ENCODE measurements around the gene PTBP3.

Gene PTBP3

GRCh38 chr9:112233769-112234168, 99.7 kb downstream of the PTBP3 start:
- peaks cover 3 to 13% of the 10 kb centered on the region in 2 donors for H3K36me3 ChIP-seq (ENCODE audit: control insufficient read depth in 2 of 2, insufficient read depth in 2 of 2, low read length in 2 of 2)
- H3K9me3 ChIP-seq (ENCODE audit: control insufficient read depth in 2 of 2, low read length in 2 of 2) = no peaks in the 10 kb centered on the region
- no peak overlapping the region for H3K4me3 ChIP-seq (ENCODE audit: low read length in 2 of 2)
- peaks cover 3 to 8% of the 10 kb centered on the region in 2 donors for H3K4me1 ChIP-seq (ENCODE audit: control insufficient read depth in 2 of 2, insufficient read depth in 2 of 2, low read length in 2 of 2)
- H3K27ac ChIP-seq (ENCODE audit: low read depth in 2 of 2, low read length in 2 of 2) = no peak overlapping the region
- no peak overlapping the region for H3K9ac ChIP-seq (ENCODE audit: low read depth in 1 of 2, low read length in 2 of 2)
- H3K27me3 ChIP-seq (ENCODE audit: control insufficient read depth in 2 of 2, insufficient read depth in 2 of 2, low read length in 2 of 2) = no peaks in the 10 kb centered on the region

GRCh38 chr9:112232233-112232632, 101.2 kb downstream of the PTBP3 start:
- no peak overlapping the region for H3K27ac ChIP-seq (ENCODE audit: low read depth in 2 of 2, low read length in 2 of 2)
- no peaks in the 10 kb centered on the region for H3K9me3 ChIP-seq (ENCODE audit: control insufficient read depth in 2 of 2, low read length in 2 of 2)
- no peak overlapping the region for H3K4me3 ChIP-seq (ENCODE audit: low read length in 2 of 2)
- H3K9ac ChIP-seq (ENCODE audit: low read depth in 1 of 2, low read length in 2 of 2) = no peak overlapping the region
- H3K36me3 ChIP-seq (ENCODE audit: control insufficient read depth in 2 of 2, insufficient read depth in 2 of 2, low read length in 2 of 2) = peaks cover 12 to 23% of the 10 kb centered on the region in 2 donors
- H3K27me3 ChIP-seq (ENCODE audit: control insufficient read depth in 2 of 2, insufficient read depth in 2 of 2, low read length in 2 of 2) = no peaks in the 10 kb centered on the region
- peaks cover 3 to 8% of the 10 kb centered on the region in 2 donors for H3K4me1 ChIP-seq (ENCODE audit: control insufficient read depth in 2 of 2, insufficient read depth in 2 of 2, low read length in 2 of 2)

- no peaks in the 10 kb centered on the region for H3K9me3 ChIP-seq (ENCODE audit: control insufficient read depth in 2 of 2, low read length in 2 of 2)
- H3K4me3 ChIP-seq (ENCODE audit: low read length in 2 of 2) = no peak overlapping the region
- no peaks in the 10 kb centered on the region for H3K27me3 ChIP-seq (ENCODE audit: control insufficient read depth in 2 of 2, insufficient read depth in 2 of 2, low read length in 2 of 2)
- H3K36me3 ChIP-seq (ENCODE audit: control insufficient read depth in 2 of 2, insufficient read depth in 2 of 2, low read length in 2 of 2) = peaks cover 46 to 48% of the 10 kb centered on the region in 2 donors
- H3K27ac ChIP-seq (ENCODE audit: low read depth in 2 of 2, low read length in 2 of 2) = no peak overlapping the region
- no peak overlapping the region for H3K9ac ChIP-seq (ENCODE audit: low read depth in 1 of 2, low read length in 2 of 2)
- H3K4me1 ChIP-seq (ENCODE audit: control insufficient read depth in 2 of 2, insufficient read depth in 2 of 2, low read length in 2 of 2) = no peaks in the 10 kb centered on the region
These were observed 107.3 kb downstream of the PTBP3 start for GRCh38 chr9:112226091-112226490.

- Histone ChIP-seq H3K27ac (ENCODE audit: low read depth in 2 of 2, low read length in 2 of 2) (no peak overlapping the region), H3K4me3 (ENCODE audit: low read length in 2 of 2) (no peak overlapping the region), H3K9ac (ENCODE audit: low read depth in 1 of 2, low read length in 2 of 2) (no peak overlapping the region), H3K27me3 (ENCODE audit: control insufficient read depth in 2 of 2, insufficient read depth in 2 of 2, low read length in 2 of 2) (no peaks in the 10 kb centered on the region), H3K4me1 (ENCODE audit: control insufficient read depth in 2 of 2, insufficient read depth in 2 of 2, low read length in 2 of 2) (no peaks in the 10 kb centered on the region), H3K9me3 (ENCODE audit: control insufficient read depth in 2 of 2, low read length in 2 of 2) (no peaks in the 10 kb centered on the region), H3K36me3 (ENCODE audit: control insufficient read depth in 2 of 2, insufficient read depth in 2 of 2, low read length in 2 of 2) (peaks cover 44 to 48% of the 10 kb centered on the region in 2 donors)
These were observed 108.8 kb downstream of the PTBP3 start for GRCh38 chr9:112224401-112225289.

- H3K36me3 ChIP-seq (ENCODE audit: control insufficient read depth in 2 of 2, insufficient read depth in 2 of 2, low read length in 2 of 2) = peaks cover 17 to 27% of the 10 kb centered on the region in 2 donors
- H3K9ac ChIP-seq (ENCODE audit: low read depth in 1 of 2, low read length in 2 of 2) = no peak overlapping the region
- no peaks in the 10 kb centered on the region for H3K9me3 ChIP-seq (ENCODE audit: control insufficient read depth in 2 of 2, low read length in 2 of 2)
- no peaks in the 10 kb centered on the region for H3K27me3 ChIP-seq (ENCODE audit: control insufficient read depth in 2 of 2, insufficient read depth in 2 of 2, low read length in 2 of 2)
- H3K27ac ChIP-seq (ENCODE audit: low read depth in 2 of 2, low read length in 2 of 2) = no peak overlapping the region
- H3K4me3 ChIP-seq (ENCODE audit: low read length in 2 of 2) = no peak overlapping the region
- no peaks in the 10 kb centered on the region for H3K4me1 ChIP-seq (ENCODE audit: control insufficient read depth in 2 of 2, insufficient read depth in 2 of 2, low read length in 2 of 2)
These were observed 114.5 kb downstream of the PTBP3 start for GRCh38 chr9:112218908-112219307.

- Histone ChIP-seq H3K36me3 (ENCODE audit: control insufficient read depth in 2 of 2, insufficient read depth in 2 of 2, low read length in 2 of 2) (peaks cover 19 to 36% of the 10 kb centered on the region in 2 donors), H3K4me3 (ENCODE audit: low read length in 2 of 2) (no peak overlapping the region), H3K4me1 (ENCODE audit: control insufficient read depth in 2 of 2, insufficient read depth in 2 of 2, low read length in 2 of 2) (no peaks in the 10 kb centered on the region), H3K27ac (ENCODE audit: low read depth in 2 of 2, low read length in 2 of 2) (no peak overlapping the region), H3K9me3 (ENCODE audit: control insufficient read depth in 2 of 2, low read length in 2 of 2) (no peaks in the 10 kb centered on the region), H3K27me3 (ENCODE audit: control insufficient read depth in 2 of 2, insufficient read depth in 2 of 2, low read length in 2 of 2) (no peaks in the 10 kb centered on the region), H3K9ac (ENCODE audit: low read depth in 1 of 2, low read length in 2 of 2) (no peak overlapping the region)
These were observed 120.5 kb downstream of the PTBP3 start for GRCh38 chr9:112212926-112213325.

- Histone ChIP-seq H3K4me3 (ENCODE audit: low read length in 2 of 2) (no peak overlapping the region), H3K36me3 (ENCODE audit: control insufficient read depth in 2 of 2, insufficient read depth in 2 of 2, low read length in 2 of 2) (peaks cover 13 to 28% of the 10 kb centered on the region in 2 donors), H3K4me1 (ENCODE audit: control insufficient read depth in 2 of 2, insufficient read depth in 2 of 2, low read length in 2 of 2) (no peaks in the 10 kb centered on the region), H3K9ac (ENCODE audit: low read depth in 1 of 2, low read length in 2 of 2) (no peak overlapping the region), H3K27me3 (ENCODE audit: control insufficient read depth in 2 of 2, insufficient read depth in 2 of 2, low read length in 2 of 2) (no peaks in the 10 kb centered on the region), H3K9me3 (ENCODE audit: control insufficient read depth in 2 of 2, low read length in 2 of 2) (peaks cover 0 to 2% of the 10 kb centered on the region in 2 donors), H3K27ac (ENCODE audit: low read depth in 2 of 2, low read length in 2 of 2) (no peak overlapping the region)
These were observed 126.0 kb downstream of the PTBP3 start for GRCh38 chr9:112207451-112207850.

- peaks cover 5 to 8% of the 10 kb centered on the region in 2 donors for H3K4me1 ChIP-seq (ENCODE audit: control insufficient read depth in 2 of 2, insufficient read depth in 2 of 2, low read length in 2 of 2)
- H3K36me3 ChIP-seq (ENCODE audit: control insufficient read depth in 2 of 2, insufficient read depth in 2 of 2, low read length in 2 of 2) = peaks cover 0 to 9% of the 10 kb centered on the region in 2 donors
- peaks cover 0 to 2% of the 10 kb centered on the region in 2 donors for H3K9me3 ChIP-seq (ENCODE audit: control insufficient read depth in 2 of 2, low read length in 2 of 2)
- no peaks in the 10 kb centered on the region for H3K27me3 ChIP-seq (ENCODE audit: control insufficient read depth in 2 of 2, insufficient read depth in 2 of 2, low read length in 2 of 2)
- no peak overlapping the region for H3K9ac ChIP-seq (ENCODE audit: low read depth in 1 of 2, low read length in 2 of 2)
- no peak overlapping the region for H3K27ac ChIP-seq (ENCODE audit: low read depth in 2 of 2, low read length in 2 of 2)
- H3K4me3 ChIP-seq (ENCODE audit: low read length in 2 of 2) = no peak overlapping the region
These were observed 129.9 kb downstream of the PTBP3 start for GRCh38 chr9:112203536-112203935.

GRCh38 chr9:112200711-112201110, 132.7 kb downstream of the PTBP3 start:
- H3K9me3 ChIP-seq (ENCODE audit: control insufficient read depth in 2 of 2, low read length in 2 of 2) = peaks cover 0 to 2% of the 10 kb centered on the region in 2 donors
- peak overlapping the region in 1 of 2 donors; percentile 16 for H3K27ac ChIP-seq (ENCODE audit: low read depth in 2 of 2, low read length in 2 of 2)

GRCh38 chr9:112198646-112199045, 134.8 kb downstream of the PTBP3 start:
- no peaks in the 10 kb centered on the region for H3K27me3 ChIP-seq (ENCODE audit: control insufficient read depth in 2 of 2, insufficient read depth in 2 of 2, low read length in 2 of 2)

More at GRCh38 chr9:112200711-112201110, 132.7 kb downstream of the PTBP3 start:
- peaks cover 5 to 8% of the 10 kb centered on the region in 2 donors for H3K4me1 ChIP-seq (ENCODE audit: control insufficient read depth in 2 of 2, insufficient read depth in 2 of 2, low read length in 2 of 2)
- no peak overlapping the region for H3K4me3 ChIP-seq (ENCODE audit: low read length in 2 of 2)
- H3K36me3 ChIP-seq (ENCODE audit: control insufficient read depth in 2 of 2, insufficient read depth in 2 of 2, low read length in 2 of 2) = peaks cover 0 to 1% of the 10 kb centered on the region in 2 donors
- no peak overlapping the region for H3K9ac ChIP-seq (ENCODE audit: low read depth in 1 of 2, low read length in 2 of 2)
- no peaks in the 10 kb centered on the region for H3K27me3 ChIP-seq (ENCODE audit: control insufficient read depth in 2 of 2, insufficient read depth in 2 of 2, low read length in 2 of 2)

More at GRCh38 chr9:112198646-112199045, 134.8 kb downstream of the PTBP3 start:
- Histone ChIP-seq H3K36me3 (ENCODE audit: control insufficient read depth in 2 of 2, insufficient read depth in 2 of 2, low read length in 2 of 2) (no peaks in the 10 kb centered on the region), H3K27ac (ENCODE audit: low read depth in 2 of 2, low read length in 2 of 2) (no peak overlapping the region), H3K4me1 (ENCODE audit: control insufficient read depth in 2 of 2, insufficient read depth in 2 of 2, low read length in 2 of 2) (peaks cover 5 to 8% of the 10 kb centered on the region in 2 donors), H3K9ac (ENCODE audit: low read depth in 1 of 2, low read length in 2 of 2) (no peak overlapping the region), H3K4me3 (ENCODE audit: low read length in 2 of 2) (no peak overlapping the region), H3K9me3 (ENCODE audit: control insufficient read depth in 2 of 2, low read length in 2 of 2) (no peaks in the 10 kb centered on the region)
